Effector memory CD4-positive, alpha-beta T cell (primary cell): Measurements from ENCODE around the gene MIGA2.

Experiments used
- DNase-seq, 3 donors: peaks; one replicate each; pipeline ENCODE4 v3.0.0-alpha.2; 2020
- H3K27ac ChIP-seq: 2 replicates; pipeline ENCODE4 v1.7.0; 2013; ENCODE audit warnings: mild to moderate bottlenecking, low read length, moderate library complexity; ENCODE audit not compliant: insufficient read depth, poor library complexity, severe bottlenecking
- H3K27me3 ChIP-seq: replicated peaks from 2 replicates; pipeline ENCODE4 v1.7.0; 2013; ENCODE audit warnings: mild to moderate bottlenecking, low read length; ENCODE audit not compliant: insufficient read depth, control insufficient read depth, poor library complexity, severe bottlenecking
- H3K36me3 ChIP-seq: 2 replicates; pipeline ENCODE4 v1.7.0; 2013; ENCODE audit warnings: mild to moderate bottlenecking, low read length, moderate library complexity; ENCODE audit not compliant: control insufficient read depth, insufficient read depth
- H3K4me1 ChIP-seq: 2 replicates; pipeline ENCODE4 v1.7.0; 2013; ENCODE audit warnings: low read length, mild to moderate bottlenecking; ENCODE audit not compliant: control insufficient read depth, insufficient read depth, poor library complexity, severe bottlenecking
- H3K4me3 ChIP-seq: 2 replicates; pipeline ENCODE4 v1.7.0; 2013; ENCODE audit warnings: low read length, low read depth, mild to moderate bottlenecking; ENCODE audit not compliant: insufficient read depth, poor library complexity, severe bottlenecking
- H3K9me3 ChIP-seq: 2 replicates; pipeline ENCODE4 v1.7.0; 2013; ENCODE audit warnings: mild to moderate bottlenecking, low read length, moderate library complexity; ENCODE audit not compliant: control insufficient read depth

MIGA2 gene

GRCh38 chr9:129011170-129011569, 25.3 kb upstream of the MIGA2 start:
- peaks cover 61% of the 10 kb centered on the region for H3K36me3 ChIP-seq
- H3K9me3 ChIP-seq, result no peaks in the 10 kb centered on the region
- no peaks in the 10 kb centered on the region for H3K4me1 ChIP-seq
- H3K4me3 ChIP-seq, result no peak overlapping the region
- DNase-seq, result no peak
- no peak overlapping the region for H3K27ac ChIP-seq
- H3K27me3 ChIP-seq, result no peaks in the 10 kb centered on the region

GRCh38 chr9:129011761-129012181, 24.7 kb upstream of the MIGA2 start:
- DNase-seq, result no peak
- H3K4me3 ChIP-seq, result no peak overlapping the region
- no peaks in the 10 kb centered on the region for H3K4me1 ChIP-seq
- no peaks in the 10 kb centered on the region for H3K27me3 ChIP-seq
- peaks cover 55% of the 10 kb centered on the region for H3K36me3 ChIP-seq
- no peaks in the 10 kb centered on the region for H3K9me3 ChIP-seq
- no peak overlapping the region for H3K27ac ChIP-seq

- DNase-seq, result no peak
- Histone ChIP-seq H3K4me1 (no peaks in the 10 kb centered on the region), H3K27me3 (no peaks in the 10 kb centered on the region), H3K9me3 (no peaks in the 10 kb centered on the region), H3K27ac (no peak overlapping the region), H3K4me3 (no peak overlapping the region), H3K36me3 (peaks cover 50% of the 10 kb centered on the region)
Observed at GRCh38 chr9:129012343-129012742, 24.1 kb upstream of the MIGA2 start.

- no peak for DNase-seq
- Histone ChIP-seq H3K4me3 (no peak overlapping the region), H3K27ac (no peak overlapping the region), H3K9me3 (no peaks in the 10 kb centered on the region), H3K4me1 (no peaks in the 10 kb centered on the region), H3K36me3 (peaks cover 44% of the 10 kb centered on the region), H3K27me3 (no peaks in the 10 kb centered on the region)
Observed at GRCh38 chr9:129012893-129013448, 23.5 kb upstream of the MIGA2 start.

- peaks cover 44% of the 10 kb centered on the region for H3K36me3 ChIP-seq
Observed at GRCh38 chr9:129013674-129014073, 22.8 kb upstream of the MIGA2 start.

GRCh38 chr9:129014124-129014523, 22.3 kb upstream of the MIGA2 start:
- DNase-seq, result no peak
- Histone ChIP-seq H3K4me3 (no peak overlapping the region), H3K4me1 (no peaks in the 10 kb centered on the region), H3K36me3 (peaks cover 46% of the 10 kb centered on the region), H3K27ac (no peak overlapping the region), H3K27me3 (no peaks in the 10 kb centered on the region), H3K9me3 (no peaks in the 10 kb centered on the region)

More at GRCh38 chr9:129013674-129014073, 22.8 kb upstream of the MIGA2 start:
- Histone ChIP-seq H3K4me1 (no peaks in the 10 kb centered on the region), H3K27me3 (no peaks in the 10 kb centered on the region), H3K9me3 (no peaks in the 10 kb centered on the region), H3K27ac (no peak overlapping the region), H3K4me3 (no peak overlapping the region)
- DNase-seq, result no peak

GRCh38 chr9:129014608-129015007, 21.8 kb upstream of the MIGA2 start:
- peaks cover 47% of the 10 kb centered on the region for H3K36me3 ChIP-seq
- no peaks in the 10 kb centered on the region for H3K9me3 ChIP-seq

GRCh38 chr9:129021091-129021490, 15.3 kb upstream of the MIGA2 start:
- peaks cover 3% of the 10 kb centered on the region for H3K4me1 ChIP-seq
- H3K36me3 ChIP-seq, result peaks cover 4% of the 10 kb centered on the region
- H3K4me3 ChIP-seq, result no peak overlapping the region
- H3K27me3 ChIP-seq, result no peaks in the 10 kb centered on the region
- H3K27ac ChIP-seq, result no peak overlapping the region
- no peaks in the 10 kb centered on the region for H3K9me3 ChIP-seq
- DNase-seq, result no peak

More at GRCh38 chr9:129014608-129015007, 21.8 kb upstream of the MIGA2 start:
- Histone ChIP-seq H3K4me3 (no peak overlapping the region), H3K27me3 (no peaks in the 10 kb centered on the region), H3K27ac (no peak overlapping the region), H3K4me1 (no peaks in the 10 kb centered on the region)
- DNase-seq, result no peak

- Histone ChIP-seq H3K9me3 (no peaks in the 10 kb centered on the region), H3K36me3 (peaks cover 4% of the 10 kb centered on the region), H3K4me1 (peaks cover 12% of the 10 kb centered on the region), H3K27me3 (no peaks in the 10 kb centered on the region), H3K4me3 (no peak overlapping the region), H3K27ac (no peak overlapping the region)
- no peak for DNase-seq
Observed at GRCh38 chr9:129022037-129022436, 14.4 kb upstream of the MIGA2 start.

- Histone ChIP-seq H3K27me3 (no peaks in the 10 kb centered on the region), H3K36me3 (peaks cover 4% of the 10 kb centered on the region), H3K4me3 (no peak overlapping the region), H3K27ac (no peak overlapping the region), H3K4me1 (peaks cover 19% of the 10 kb centered on the region), H3K9me3 (no peaks in the 10 kb centered on the region)
- DNase-seq, result no peak
Observed at GRCh38 chr9:129023036-129023907, 13.2 kb upstream of the MIGA2 start.
